Thymus (tissue), 11 donors: ENCODE results near the gene CLDND2. TPM values are rescaled to one million over a fixed set of nuclear protein-coding genes. Genes with fewer than 3 reads are reported as not detected.

Experiments used
- DNase-seq, 9 donors: peaks; one replicate each; pipeline ENCODE4 v3.0.0-alpha.2; 2013; ENCODE audit warnings: low spot score in 9 of 9, low read depth in 6 of 9, missing footprints in 1 of 9
- H3K27ac ChIP-seq, 2 donors: one replicate each; pipeline ENCODE4 v1.5.1; 2013; ENCODE audit warnings: control low read depth in 1 of 2, low read depth in 1 of 2, low read length in 1 of 2, mild to moderate bottlenecking in 1 of 2, moderate library complexity in 1 of 2
- H3K27me3 ChIP-seq, 2 donors: one replicate each; pipeline ENCODE4 v1.5.1; 2013; ENCODE audit warnings: low read length in 1 of 2; ENCODE audit not compliant: control insufficient read depth in 2 of 2, insufficient read depth in 1 of 2
- H3K36me3 ChIP-seq, 2 donors: one replicate each; pipeline ENCODE4 v1.5.1; 2013; ENCODE audit warnings: low read length in 1 of 2, mild to moderate bottlenecking in 1 of 2, moderate library complexity in 1 of 2; ENCODE audit not compliant: control insufficient read depth in 2 of 2, insufficient read depth in 2 of 2
- H3K4me1 ChIP-seq, 2 donors: one replicate each; pipeline ENCODE4 v1.5.1; 2013; ENCODE audit warnings: low read length in 2 of 2; ENCODE audit not compliant: control insufficient read depth in 2 of 2, insufficient read depth in 2 of 2
- H3K4me3 ChIP-seq, 2 donors: one replicate each; pipeline ENCODE4 v1.5.1; 2013; ENCODE audit warnings: low read length in 2 of 2, control low read depth in 1 of 2, mild to moderate bottlenecking in 1 of 2
- H3K9me3 ChIP-seq, 2 donors: one replicate each; pipeline ENCODE4 v1.5.1; 2013; ENCODE audit warnings: low read length in 1 of 2, mild to moderate bottlenecking in 1 of 2; ENCODE audit not compliant: control insufficient read depth in 2 of 2, insufficient read depth in 1 of 2
- WGBS: extraction: QIAGEN DNeasy Blood & Tissue Kit; methylation state at CpG from one replicate; pipeline ENCODE4 v1.1.7; 2013; 5-methylcytosine and 5-hydroxymethylcytosine counted together
- polyA plus RNA-seq: library from polyadenylated mRNA; stranded (reverse); fragments of 200-250 nt; gene quantifications from one replicate; pipeline ENCODE4 v1.2.3, GENCODE V29; 2013
- total RNA-seq: library from RNA; stranded (reverse); fragments of 120-200 nt; gene quantifications from one replicate; pipeline ENCODE4 v1.2.4, GENCODE V29; 2013
- donor health status: healthy.

The CLDND2 gene
- total and polyA plus RNA-seq, 2 donors = 0.76 to 2.1 TPM

- Histone ChIP-seq H3K27ac (no peak overlapping the region), H3K4me1 (peaks cover 6 to 53% of the 10 kb centered on the region in 2 donors), H3K9me3 (no peaks in the 10 kb centered on the region), H3K36me3 (no peaks in the 10 kb centered on the region), H3K27me3 (no peaks in the 10 kb centered on the region), H3K4me3 (no peak overlapping the region)
- DNase-seq = no peak
- WGBS = 97% methylated on average over 13 of the region's 13 CpGs
Observed at GRCh38 chr19:51361239-51361638, 7.6 kb downstream of the CLDND2 start.

GRCh38 chr19:51359294-51359693 lies 9.5 kb downstream of the CLDND2 start:
- WGBS = 92% methylated on average over 4 of the region's 4 CpGs
- H3K27ac ChIP-seq = peak overlapping the region in 1 of 2 donors; percentile 19
- peaks cover 10 to 46% of the 10 kb centered on the region in 2 donors for H3K4me1 ChIP-seq
- no peaks in the 10 kb centered on the region for H3K27me3 ChIP-seq
- H3K9me3 ChIP-seq = no peaks in the 10 kb centered on the region
- no peak for DNase-seq
- no peaks in the 10 kb centered on the region for H3K36me3 ChIP-seq
- no peak overlapping the region for H3K4me3 ChIP-seq

DNA sequence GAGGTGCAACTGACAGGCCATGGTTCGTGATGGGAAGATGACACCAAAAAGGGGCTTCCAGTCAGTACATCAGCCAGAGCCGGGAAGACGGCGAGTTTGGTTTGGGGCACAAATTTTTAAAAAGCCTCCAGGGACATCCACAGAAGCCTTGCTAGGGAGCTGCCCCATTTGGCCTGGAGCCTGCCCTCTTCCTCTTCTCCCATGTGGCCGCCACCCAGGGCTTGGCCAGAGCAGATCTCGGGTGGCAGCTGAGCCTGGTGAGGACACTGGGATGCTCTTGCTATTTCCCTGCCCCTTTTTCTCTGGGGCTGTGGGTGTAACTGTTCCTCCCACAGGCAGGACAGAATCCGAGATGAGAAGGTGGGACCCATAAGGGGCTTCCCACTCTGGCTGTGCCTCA lies 10.9 kb downstream of the CLDND2 start:
- no peaks in the 10 kb centered on the region for H3K27me3 ChIP-seq
- no peak overlapping the region for H3K4me3 ChIP-seq
- no peaks in the 10 kb centered on the region for H3K9me3 ChIP-seq
- no peak overlapping the region for H3K27ac ChIP-seq
- H3K4me1 ChIP-seq = peaks cover 14 to 44% of the 10 kb centered on the region in 2 donors
- H3K36me3 ChIP-seq = peaks cover 0 to 1% of the 10 kb centered on the region in 2 donors
- DNase-seq = no peak
- 96% methylated on average over 7 of the region's 7 CpGs for WGBS

- WGBS = 98% methylated on average over 10 of the region's 10 CpGs
- Histone ChIP-seq H3K4me1 (peaks cover 8 to 33% of the 10 kb centered on the region in 2 donors), H3K36me3 (peaks cover 8 to 13% of the 10 kb centered on the region in 2 donors), H3K4me3 (no peak overlapping the region), H3K9me3 (no peaks in the 10 kb centered on the region), H3K27me3 (no peaks in the 10 kb centered on the region), H3K27ac (no peak overlapping the region)
- no peak for DNase-seq
Observed at GRCh38 chr19:51356159-51356801, 12.5 kb downstream of the CLDND2 start.

- no peaks in the 10 kb centered on the region for H3K9me3 ChIP-seq
- peak overlapping the region; percentile 73 to 80 for H3K27ac ChIP-seq
- H3K4me3 ChIP-seq = no peak overlapping the region
- peak in 8 of 9 donors; percentile 76 to 94 (median 86) for DNase-seq
- H3K27me3 ChIP-seq = no peaks in the 10 kb centered on the region
- peaks cover 16 to 27% of the 10 kb centered on the region in 2 donors for H3K36me3 ChIP-seq
- WGBS = 6% methylated on average over 8 of the region's 8 CpGs
- H3K4me1 ChIP-seq = peaks cover 8 to 31% of the 10 kb centered on the region in 2 donors
Observed at GRCh38 chr19:51354742-51355148, 14.1 kb downstream of the CLDND2 start.

DNA sequence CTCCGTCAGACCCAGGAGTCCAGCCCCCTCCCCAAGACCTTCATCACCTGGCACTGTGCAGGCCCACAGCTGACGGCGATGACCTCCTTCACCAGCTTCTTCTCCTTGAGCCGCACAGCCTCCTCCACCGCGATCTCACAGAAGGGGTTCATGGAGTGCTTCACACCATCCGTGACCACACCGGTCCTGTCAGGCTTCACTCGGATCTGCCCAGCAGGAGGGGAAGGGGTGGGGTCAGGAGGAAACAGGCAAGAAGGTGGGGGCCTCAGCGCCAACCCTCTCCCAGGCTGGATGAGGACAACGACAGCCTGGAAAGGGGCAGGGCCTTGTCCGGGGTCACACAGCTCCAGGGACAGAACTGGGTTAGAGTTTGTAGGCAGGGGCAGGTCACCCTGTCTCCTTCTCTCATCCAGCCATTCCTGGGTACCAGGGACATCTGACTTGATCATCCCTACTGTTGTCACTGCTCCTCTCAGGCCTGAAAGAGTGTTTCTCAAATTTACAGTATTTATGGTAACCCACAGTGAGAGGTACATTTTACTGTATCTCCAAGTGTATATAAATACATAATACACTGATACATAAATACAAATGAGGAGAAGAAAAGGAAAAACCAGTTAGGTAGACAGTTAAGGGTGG lies 14.6 kb downstream of the CLDND2 start:
- peaks cover 8 to 26% of the 10 kb centered on the region in 2 donors for H3K4me1 ChIP-seq
- DNase-seq = no peak
- H3K4me3 ChIP-seq = no peak overlapping the region
- no peaks in the 10 kb centered on the region for H3K9me3 ChIP-seq
- no peaks in the 10 kb centered on the region for H3K27me3 ChIP-seq
- H3K27ac ChIP-seq = peak overlapping the region; percentile 73 to 80
- WGBS = 93% methylated on average over 12 of the region's 12 CpGs
- H3K36me3 ChIP-seq = peaks cover 18 to 31% of the 10 kb centered on the region in 2 donors

DNA sequence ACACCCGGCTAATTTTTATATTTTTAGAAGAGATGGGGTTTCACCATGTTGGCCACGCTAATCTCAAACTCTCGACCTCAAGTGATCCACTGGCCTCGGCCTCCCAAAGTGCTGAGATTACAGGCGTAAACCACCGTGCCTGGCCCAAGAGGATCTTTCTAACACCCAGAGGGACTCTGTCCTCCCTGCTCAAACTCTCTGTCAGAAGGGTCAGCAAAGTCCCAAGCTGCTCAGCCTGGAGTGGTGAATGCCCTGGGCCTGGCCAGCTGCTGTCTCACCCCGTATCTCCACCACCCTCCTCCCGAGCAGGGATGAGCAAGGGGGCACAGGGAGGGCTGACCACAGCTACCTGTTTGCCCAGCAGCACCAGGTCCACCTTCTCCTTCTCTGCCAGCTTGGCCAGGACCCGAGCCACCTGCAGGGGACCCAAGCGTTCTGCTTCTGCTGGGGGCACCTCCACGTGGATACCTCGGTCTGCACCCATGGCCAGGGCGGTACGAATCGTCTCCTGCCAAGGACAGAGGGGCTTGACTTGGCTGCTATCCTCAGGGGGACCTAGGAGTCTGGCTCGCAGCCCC lies 15.9 kb downstream of the CLDND2 start:
- Histone ChIP-seq H3K27ac (no peak overlapping the region), H3K4me1 (peaks cover 8 to 19% of the 10 kb centered on the region in 2 donors), H3K4me3 (no peak overlapping the region), H3K36me3 (peaks cover 18 to 31% of the 10 kb centered on the region in 2 donors), H3K9me3 (no peaks in the 10 kb centered on the region), H3K27me3 (no peaks in the 10 kb centered on the region)
- DNase-seq = no peak
- WGBS = 97% methylated on average over 16 of the region's 16 CpGs

DNA sequence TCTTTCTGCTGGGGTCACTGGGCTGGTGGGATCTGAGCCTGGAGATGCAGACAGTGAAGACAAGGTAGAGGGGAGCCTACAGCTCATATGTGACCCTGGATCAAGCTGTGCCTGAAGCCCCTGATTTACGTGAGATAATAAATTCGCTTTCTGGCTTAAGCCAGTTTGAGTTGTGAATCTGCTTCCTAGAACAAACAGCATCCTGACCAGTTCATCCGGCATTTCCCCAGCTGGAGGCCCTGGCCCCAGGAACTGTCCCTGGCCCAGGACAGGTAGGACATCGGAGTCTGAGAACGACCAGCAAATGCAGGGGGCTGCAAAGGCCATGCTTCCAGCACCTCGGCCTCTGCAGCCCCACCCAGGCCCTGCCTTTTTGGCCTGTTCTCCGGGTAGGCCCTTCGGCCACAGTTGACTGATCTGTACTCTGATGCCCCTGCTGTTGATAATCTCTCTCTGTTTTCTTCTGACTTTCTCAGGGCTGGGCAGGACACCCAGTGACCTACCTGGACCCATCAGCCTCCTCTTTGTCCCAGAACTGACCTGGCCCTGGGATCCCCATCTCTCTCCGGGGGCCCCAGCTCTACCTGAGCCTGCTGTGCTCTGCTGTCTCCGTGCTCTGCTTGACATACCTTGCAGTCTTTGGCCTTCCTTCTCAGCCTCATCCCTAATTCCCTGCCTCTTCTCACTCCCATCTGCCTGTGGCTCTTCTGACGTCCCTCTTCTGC lies 17.4 kb downstream of the CLDND2 start:
- Histone ChIP-seq H3K27ac (no peak overlapping the region), H3K27me3 (no peaks in the 10 kb centered on the region), H3K4me3 (no peak overlapping the region), H3K9me3 (peaks cover 0 to 1% of the 10 kb centered on the region in 2 donors), H3K4me1 (peaks cover 8 to 15% of the 10 kb centered on the region in 2 donors), H3K36me3 (peaks cover 20 to 45% of the 10 kb centered on the region in 2 donors)
- no peak for DNase-seq
- WGBS = 93% methylated on average over 11 of the region's 11 CpGs
